Mucosa of stomach (tissue), 1 donor: ENCODE measurements around the gene RSRC2.

Experiments
- H3K27me3 ChIP-seq: one replicate; pipeline ENCODE4 v1.7.0; 2013; ENCODE audit warnings: mild to moderate bottlenecking, low read length; ENCODE audit not compliant: control insufficient read depth, insufficient read depth
- H3K36me3 ChIP-seq: one replicate; pipeline ENCODE4 v1.7.0; 2013; ENCODE audit warnings: low read length; ENCODE audit not compliant: control insufficient read depth, insufficient read depth
- H3K4me1 ChIP-seq: one replicate; pipeline ENCODE4 v1.7.0; 2013; ENCODE audit warnings: mild to moderate bottlenecking, low read length; ENCODE audit not compliant: control insufficient read depth, insufficient read depth
- H3K4me3 ChIP-seq: one replicate; pipeline ENCODE4 v1.7.0; 2013; ENCODE audit warnings: low read length
- H3K9ac ChIP-seq: one replicate; pipeline ENCODE4 v1.7.0; 2013; ENCODE audit warnings: mild to moderate bottlenecking, low read length, moderate library complexity
- H3K9me3 ChIP-seq: one replicate; pipeline ENCODE4 v1.7.0; 2013; ENCODE audit warnings: mild to moderate bottlenecking, low read length, moderate library complexity; ENCODE audit not compliant: control insufficient read depth
- donor health status: Pancreatic carcinoma.

The RSRC2 gene

DNA sequence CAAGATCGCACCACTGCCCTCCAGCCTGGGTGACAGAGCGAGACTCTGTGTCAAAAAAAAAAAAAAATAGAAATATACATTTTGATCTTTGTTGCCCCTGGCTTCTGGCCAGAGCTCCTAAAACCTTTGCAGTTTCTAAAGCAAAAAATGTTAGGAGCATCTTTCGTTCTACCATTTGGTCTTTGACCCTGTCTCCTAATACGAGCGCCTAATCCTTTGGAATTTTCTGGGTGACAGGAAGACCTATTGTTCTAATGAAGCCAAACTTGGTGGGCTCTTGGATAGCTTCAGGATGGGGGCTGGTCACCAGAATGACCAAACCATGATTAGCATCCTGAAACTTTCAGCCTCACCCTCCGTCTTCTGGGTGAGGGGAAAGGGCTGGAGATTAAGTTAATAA lies 72.0 kb downstream of the RSRC2 start:
- H3K36me3 ChIP-seq: no peaks in the 10 kb centered on the region
- no peak overlapping the region for H3K9ac ChIP-seq
- H3K4me3 ChIP-seq: no peak overlapping the region
- no peaks in the 10 kb centered on the region for H3K4me1 ChIP-seq
- no peaks in the 10 kb centered on the region for H3K9me3 ChIP-seq
- H3K27me3 ChIP-seq: no peaks in the 10 kb centered on the region

DNA sequence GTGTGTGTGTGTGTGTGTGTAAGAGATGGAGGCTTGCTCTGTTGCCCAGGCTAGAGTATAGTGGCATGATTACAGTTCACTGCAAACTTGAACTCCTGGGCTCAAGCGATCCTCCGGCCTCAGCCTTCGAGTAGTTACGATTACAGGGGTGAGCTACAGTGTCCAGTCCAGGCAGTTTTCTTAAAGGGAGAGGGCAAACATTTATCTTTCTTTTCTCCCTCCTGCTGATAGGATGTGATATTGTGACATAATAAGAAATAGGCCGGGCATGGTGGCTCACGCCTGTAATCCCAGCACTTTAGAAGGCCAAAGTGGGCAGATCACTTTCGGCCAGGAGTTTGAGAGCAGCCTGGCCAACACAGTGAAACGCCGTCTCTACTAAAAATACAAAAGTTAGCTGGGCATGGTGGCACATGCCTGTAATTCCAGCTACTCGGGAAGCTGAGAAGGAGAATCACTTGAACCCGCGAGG lies 72.5 kb downstream of the RSRC2 start:
- H3K4me1 ChIP-seq: no peaks in the 10 kb centered on the region
- H3K27me3 ChIP-seq: no peaks in the 10 kb centered on the region
- H3K36me3 ChIP-seq: no peaks in the 10 kb centered on the region
- no peak overlapping the region for H3K4me3 ChIP-seq
- H3K9ac ChIP-seq: no peak overlapping the region
- H3K9me3 ChIP-seq: no peaks in the 10 kb centered on the region
